ENCODE results near the gene IRF5. TPM values are rescaled to one million over a fixed set of nuclear protein-coding genes. Genes with fewer than 3 reads are reported as not detected.
"Not testable (repeated sequence)": the region's sequence is repeated elsewhere in the genome, so short reads cannot be mapped to it uniquely, and the experiment has no call there.

IRF5 gene
- total RNA-seq, 1 experiment from 2014 or later, result 1.8 TPM

DNA sequence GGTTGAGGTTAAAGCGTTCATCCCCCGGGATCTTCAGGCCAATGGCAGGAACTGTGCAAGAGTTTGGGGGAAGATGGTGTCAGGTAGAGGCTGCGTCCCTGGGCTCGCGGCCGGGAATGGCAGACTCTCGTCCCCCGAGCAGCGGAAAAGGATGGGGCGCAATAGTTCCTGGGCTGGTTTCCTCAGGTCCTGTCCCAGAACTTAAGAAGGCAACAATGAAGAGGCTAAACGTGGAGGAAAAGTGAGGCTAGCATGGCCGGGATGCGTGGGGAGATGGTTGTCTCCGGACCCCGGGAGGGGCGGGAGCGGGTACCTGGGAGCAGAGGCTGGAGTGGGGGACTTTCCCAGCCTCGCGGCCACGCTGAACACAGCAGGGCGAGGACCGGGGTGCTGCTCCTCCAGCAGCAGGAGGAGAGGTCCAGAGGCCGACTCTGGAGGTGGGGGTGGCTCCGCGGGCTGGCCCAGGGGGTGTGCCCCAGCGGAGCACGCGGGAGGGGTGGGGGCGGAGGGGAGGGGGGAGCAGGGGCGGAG, 882 bp downstream of the IRF5 start:
- peak; percentile 12 for DNase-seq (ENCODE audit: low read depth)

DNA sequence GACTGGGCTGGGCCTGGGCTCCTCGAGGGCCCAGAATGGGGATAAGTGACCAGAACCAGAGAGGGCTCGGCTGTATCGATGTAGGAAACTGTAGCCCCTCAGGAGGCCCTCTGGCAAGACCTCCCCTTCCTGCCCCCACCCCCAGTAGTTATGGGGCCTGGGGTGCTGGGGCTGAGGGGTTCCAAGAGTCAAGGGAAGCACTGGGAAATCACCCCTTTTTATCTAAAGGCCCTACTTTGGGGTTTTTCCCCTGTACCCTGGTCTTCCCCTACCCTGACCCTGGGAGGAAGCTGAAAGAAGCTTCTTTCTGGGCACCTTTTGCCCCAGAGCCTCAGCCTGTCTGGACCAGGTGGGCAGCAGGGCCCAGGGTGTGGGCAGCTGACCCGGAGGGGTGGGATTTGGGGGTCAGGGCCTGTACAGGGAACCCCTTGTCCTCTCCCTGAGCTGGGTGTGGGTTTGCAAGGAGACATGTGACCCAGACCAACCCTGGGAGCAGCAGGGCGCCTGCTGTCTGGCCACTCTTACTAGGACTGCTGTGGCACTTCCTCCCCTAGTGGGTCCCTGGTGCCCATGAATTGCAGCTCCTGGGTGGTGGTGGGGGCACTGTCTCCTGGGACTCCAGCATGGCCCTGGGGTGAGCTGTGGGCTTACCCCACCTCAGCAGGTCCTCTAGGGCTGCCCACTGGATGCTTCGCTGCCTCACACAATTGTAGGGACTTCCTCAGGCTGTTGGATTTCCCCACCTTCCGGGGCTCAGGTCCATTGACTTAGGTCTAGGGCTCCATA, 1.5 kb downstream of the IRF5 start:
- DNase-seq (ENCODE audit: low read depth), result no peak

DNA sequence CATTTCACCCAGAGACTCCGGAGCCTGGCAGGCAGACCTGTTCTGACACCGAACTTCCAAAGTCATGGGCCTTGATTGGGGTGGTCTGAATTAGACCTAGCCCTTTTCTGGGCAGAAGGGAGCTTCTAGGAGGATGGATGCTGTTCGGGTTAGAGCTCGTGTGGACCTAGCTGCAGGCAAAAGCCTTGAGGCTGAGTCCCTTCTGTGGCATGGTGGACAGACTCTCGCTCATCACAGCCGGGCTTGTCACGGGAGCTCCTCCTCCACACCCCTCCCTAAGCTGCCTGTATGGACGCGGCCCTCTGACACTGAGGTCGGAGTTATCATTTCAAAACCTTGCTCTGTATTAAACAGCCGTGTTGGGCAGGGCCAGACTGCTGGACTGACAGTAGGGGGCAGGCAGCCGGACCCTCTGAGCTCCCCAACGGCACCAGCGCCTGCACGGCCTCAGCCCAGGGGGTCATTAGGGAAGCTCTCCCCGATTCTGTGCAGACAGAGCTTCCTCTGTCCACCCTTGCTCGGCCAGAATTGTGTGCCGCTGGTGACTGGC, 2.2 kb downstream of the IRF5 start:
- no peak for DNase-seq (ENCODE audit: low read depth)

GRCh38 chr7:128940494-128941322, 3.0 kb downstream of the IRF5 start:
- DNase-seq (ENCODE audit: low read depth), result no peak

DNA sequence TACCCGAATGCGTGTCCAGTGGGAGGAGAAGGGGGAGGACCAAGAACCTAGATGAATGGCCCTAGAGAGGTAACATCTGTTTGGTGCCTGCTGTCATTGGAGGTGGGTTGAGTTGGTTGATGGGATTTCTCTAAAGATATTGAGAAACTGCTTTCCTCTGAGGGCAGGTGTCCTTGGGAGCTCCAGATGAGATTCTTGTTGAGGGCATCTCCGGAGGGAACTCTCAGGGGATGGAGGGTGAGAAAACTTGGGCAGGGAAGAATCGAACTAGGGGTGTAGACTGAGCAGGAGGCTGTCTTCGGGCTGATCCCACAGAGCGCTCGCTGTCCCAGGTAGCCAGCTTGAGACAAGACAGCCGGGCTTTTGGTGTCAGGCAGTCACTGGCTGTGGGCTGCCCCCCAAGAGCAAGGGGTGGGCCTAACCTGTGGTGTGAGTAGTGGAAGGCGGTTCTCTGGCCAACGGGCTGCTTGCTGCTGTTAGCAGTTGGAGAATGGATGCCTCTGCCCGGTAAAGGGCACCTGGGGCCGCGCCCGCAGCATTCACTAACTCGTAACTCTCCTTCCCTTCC, 3.7 kb downstream of the IRF5 start:
- DNase-seq (ENCODE audit: low read depth), result no peak

- DNase-seq (ENCODE audit: low read depth), result no peak
These were observed 4.3 kb downstream of the IRF5 start for GRCh38 chr7:128941946-128942526.

- not testable (repeated sequence) for DNase-seq (ENCODE audit: low read depth)
These were observed 5.5 kb downstream of the IRF5 start for GRCh38 chr7:128943251-128943650.

- no peak for DNase-seq (ENCODE audit: low read depth)
These were observed 6.9 kb downstream of the IRF5 start for GRCh38 chr7:128944487-128945236.

GRCh38 chr7:128945668-128946366, 8.1 kb downstream of the IRF5 start:
- DNase-seq (ENCODE audit: low read depth), result no peak

DNA sequence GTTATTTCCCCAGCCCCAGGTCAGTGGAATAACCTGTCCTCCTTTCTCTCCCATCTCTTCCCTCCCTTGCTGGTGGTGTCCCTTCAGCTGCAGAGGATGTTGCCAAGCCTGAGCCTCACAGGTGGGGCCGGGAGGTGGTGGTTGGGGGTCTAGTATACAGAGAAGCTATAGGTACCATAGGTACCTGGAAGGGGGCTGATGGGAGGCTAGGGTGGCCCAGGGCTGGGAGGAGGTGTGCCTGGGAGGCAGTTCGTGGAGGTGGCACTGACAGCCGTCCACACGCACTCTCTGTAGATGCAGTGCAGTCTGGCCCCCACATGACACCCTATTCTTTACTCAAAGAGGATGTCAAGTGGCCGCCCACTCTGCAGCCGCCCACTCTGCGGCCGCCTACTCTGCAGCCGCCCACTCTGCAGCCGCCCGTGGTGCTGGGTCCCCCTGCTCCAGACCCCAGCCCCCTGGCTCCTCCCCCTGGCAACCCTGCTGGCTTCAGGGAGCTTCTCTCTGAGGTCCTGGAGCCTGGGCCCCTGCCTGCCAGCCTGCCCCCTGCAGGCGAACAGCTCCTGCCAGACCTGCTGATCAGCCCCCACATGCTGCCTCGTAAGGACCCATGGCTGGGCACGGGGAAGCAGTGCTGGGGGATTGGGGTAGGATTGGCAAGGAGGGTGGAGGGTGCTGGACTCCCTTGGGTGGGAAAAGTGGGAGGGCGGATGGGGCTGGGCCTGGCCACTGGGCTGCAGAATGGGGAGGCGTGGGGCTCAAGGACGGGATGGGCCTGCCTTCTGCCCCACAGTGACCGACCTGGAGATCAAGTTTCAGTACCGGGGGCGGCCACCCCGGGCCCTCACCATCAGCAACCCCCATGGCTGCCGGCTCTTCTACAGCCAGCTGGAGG, 9.5 kb downstream of the IRF5 start:
- DNase-seq (ENCODE audit: low read depth), result no peak

DNA sequence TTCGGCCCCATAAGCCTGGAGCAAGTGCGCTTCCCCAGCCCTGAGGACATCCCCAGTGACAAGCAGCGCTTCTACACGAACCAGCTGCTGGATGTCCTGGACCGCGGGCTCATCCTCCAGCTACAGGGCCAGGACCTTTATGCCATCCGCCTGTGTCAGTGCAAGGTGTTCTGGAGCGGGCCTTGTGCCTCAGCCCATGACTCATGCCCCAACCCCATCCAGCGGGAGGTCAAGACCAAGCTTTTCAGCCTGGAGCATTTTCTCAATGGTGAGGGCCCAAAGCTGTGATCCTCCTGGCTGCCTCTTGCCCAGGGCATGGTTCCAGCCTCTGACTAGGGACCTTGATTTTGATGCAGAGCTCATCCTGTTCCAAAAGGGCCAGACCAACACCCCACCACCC, 10.1 kb downstream of the IRF5 start:
- peak; percentile 80 for DNase-seq (ENCODE audit: low read depth)

GRCh38 chr7:128948312-128948973, 10.7 kb downstream of the IRF5 start:
- DNase-seq (ENCODE audit: low read depth), result peak; percentile 24

- no peak for DNase-seq (ENCODE audit: low read depth)
These were observed 11.4 kb downstream of the IRF5 start for GRCh38 chr7:128948976-128949760.

- DNase-seq (ENCODE audit: low read depth), result no peak
These were observed 13.6 kb downstream of the IRF5 start for GRCh38 chr7:128951296-128951695.

- DNase-seq (ENCODE audit: low read depth), result no peak
These were observed 16.4 kb downstream of the IRF5 start for GRCh38 chr7:128954150-128954549.

DNA sequence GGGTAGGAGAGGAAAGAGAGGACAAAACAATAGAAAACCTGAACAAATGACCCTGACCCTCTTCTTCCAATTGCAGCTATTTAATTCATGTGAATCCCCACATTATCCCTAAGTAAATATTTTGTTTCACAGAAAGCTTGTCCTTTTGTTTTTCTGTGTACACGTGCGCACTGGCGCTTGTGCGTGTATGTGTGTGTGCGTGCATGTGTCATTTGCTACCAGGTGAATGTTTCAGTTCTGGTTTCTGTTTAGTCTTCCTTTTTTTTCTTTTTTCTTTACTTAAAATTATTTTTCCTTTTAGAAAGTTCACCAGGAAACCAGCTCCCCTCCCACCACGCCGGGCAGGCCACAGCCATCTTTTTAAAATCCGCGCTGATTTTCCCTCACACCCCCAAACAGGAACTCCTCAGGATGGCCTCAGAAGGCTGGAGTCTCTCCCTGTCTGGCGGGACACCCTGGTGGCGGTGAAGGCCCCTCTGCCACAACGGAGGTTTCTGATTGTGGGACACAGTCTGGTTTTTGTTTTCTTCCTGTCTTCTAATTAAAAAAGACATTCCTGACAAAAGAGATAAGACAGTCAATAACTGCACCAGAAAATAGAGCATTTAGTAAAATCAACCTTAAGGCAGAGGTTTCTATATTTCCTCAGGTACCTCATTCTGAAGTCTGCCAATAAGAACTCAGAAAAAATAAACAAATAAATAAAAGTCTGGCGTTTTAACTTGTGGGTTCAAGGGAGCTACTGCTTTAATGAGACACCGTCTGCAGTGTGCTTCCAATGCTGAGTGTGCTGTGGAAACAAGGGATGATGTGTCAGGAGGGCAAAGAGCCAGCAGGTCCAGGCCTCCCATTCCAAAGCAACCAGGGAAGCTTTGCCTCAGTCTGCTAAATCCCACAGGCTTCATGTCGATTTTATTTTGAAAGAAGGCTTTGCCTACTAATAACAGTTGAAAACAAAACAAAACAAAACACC, 17.4 kb downstream of the IRF5 start:
- peak; percentile 47 for DNase-seq (ENCODE audit: low read depth)

- no peak for DNase-seq (ENCODE audit: low read depth)
These were observed 18.3 kb downstream of the IRF5 start for GRCh38 chr7:128955981-128956380.
